ENCODE data around the gene PCDHAC1.

PCDHAC1 gene

DNA sequence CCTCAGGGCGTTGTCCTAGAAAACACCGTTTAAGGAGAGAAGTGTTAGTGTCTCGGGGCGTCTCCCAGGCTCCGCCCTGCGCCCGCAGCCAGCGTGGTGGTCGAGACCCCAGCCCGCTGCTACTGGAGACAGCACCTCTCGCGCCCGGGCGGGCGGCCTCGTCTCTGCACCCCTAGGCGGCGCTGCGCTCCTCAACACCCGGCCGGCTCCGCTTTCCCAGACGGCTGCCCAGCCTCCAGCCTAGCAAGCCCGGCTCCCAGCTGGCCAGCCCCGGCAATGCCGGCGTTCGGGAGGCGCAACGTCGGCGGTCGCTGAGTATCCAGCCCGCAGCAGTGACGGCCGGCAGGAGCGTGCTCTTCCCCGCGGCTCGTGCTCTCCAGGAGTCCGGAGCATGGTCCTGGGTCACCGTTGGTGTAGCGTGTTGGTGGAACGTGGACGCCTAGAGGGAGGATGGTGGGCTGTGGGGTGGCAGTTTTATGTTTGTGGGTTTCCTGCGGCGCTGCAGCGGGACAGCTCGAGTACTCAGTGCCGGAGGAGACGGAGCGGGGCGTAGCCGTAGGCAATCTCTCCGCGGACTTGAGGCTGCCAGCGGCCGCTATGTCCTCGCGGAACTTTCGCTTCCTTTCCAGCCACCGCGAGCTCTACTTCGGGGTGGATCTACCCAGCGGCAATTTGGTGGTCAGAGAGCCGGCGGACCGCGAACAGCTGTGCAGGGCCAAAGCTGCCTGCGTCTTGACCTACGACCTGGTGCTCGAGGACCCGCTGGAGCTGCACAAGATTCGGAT lies 536 bp downstream of the PCDHAC1 start:
- no peak overlapping the region for H3K27ac ChIP-seq
- H3K4me3 ChIP-seq = no peak overlapping the region
- TF ChIP-seq Cebpa-rat (IDR thresholded peaks at IDR 0.05) = no peak
- H3K9me3 ChIP-seq (replicated peaks in 1 of 11) = peaks cover 27 to 35% (median 32%) of the 10 kb centered on the region in 11 experiments
- no peaks in the 10 kb centered on the region for H3K27me3 ChIP-seq
- no peaks in the 10 kb centered on the region for H3K4me1 ChIP-seq
- no peaks in the 10 kb centered on the region for H3K36me3 ChIP-seq
- H3K4me2 ChIP-seq = no peak overlapping the region
- no peaks in the 10 kb centered on the region for H4K20me1 ChIP-seq
- H3K9ac ChIP-seq = no peak overlapping the region

DNA sequence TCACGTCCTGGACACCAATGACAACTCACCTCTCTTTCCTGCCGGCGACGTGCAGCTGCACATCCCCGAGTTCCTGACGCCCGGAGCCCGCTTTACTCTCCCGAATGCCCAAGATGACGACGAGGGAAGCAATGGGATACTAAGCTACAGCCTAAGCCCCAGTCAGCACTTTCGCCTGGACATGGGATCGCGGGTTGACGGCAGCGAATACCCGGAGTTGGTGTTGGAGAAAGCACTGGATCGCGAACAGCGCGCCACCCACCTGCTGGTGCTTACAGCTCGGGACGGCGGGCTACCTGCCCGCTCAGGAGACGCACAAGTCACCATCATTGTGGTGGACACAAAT lies 1.1 kb downstream of the PCDHAC1 start:
- H3K27me3 ChIP-seq = no peaks in the 10 kb centered on the region
- no peak overlapping the region for H3K9ac ChIP-seq
- H3K4me3 ChIP-seq = no peak overlapping the region
- peaks cover 27 to 35% (median 32%) of the 10 kb centered on the region in 11 experiments for H3K9me3 ChIP-seq (replicated peaks in 1 of 11)
- H3K27ac ChIP-seq = no peak overlapping the region
- no peak for TF ChIP-seq Cebpa-rat (IDR thresholded peaks at IDR 0.05)
- no peak overlapping the region for H3K4me2 ChIP-seq
- no peaks in the 10 kb centered on the region for H3K4me1 ChIP-seq
- no peaks in the 10 kb centered on the region for H4K20me1 ChIP-seq
- no peaks in the 10 kb centered on the region for H3K36me3 ChIP-seq

GRCh38 chr5:140934964-140935606 lies 9.0 kb downstream of the PCDHAC1 start:
- TF ChIP-seq Cebpa-rat (IDR thresholded peaks at IDR 0.05) = no peak
- H4K20me1 ChIP-seq = no peaks in the 10 kb centered on the region
- H3K9me3 ChIP-seq (replicated peaks in 1 of 11) = no peaks in the 10 kb centered on the region
- H3K4me2 ChIP-seq = no peak overlapping the region
- H3K4me1 ChIP-seq = no peaks in the 10 kb centered on the region
- no peak overlapping the region for H3K4me3 ChIP-seq
- no peaks in the 10 kb centered on the region for H3K27me3 ChIP-seq
- no peaks in the 10 kb centered on the region for H3K36me3 ChIP-seq
- no peak overlapping the region for H3K27ac ChIP-seq
- H3K9ac ChIP-seq = no peak overlapping the region

DNA sequence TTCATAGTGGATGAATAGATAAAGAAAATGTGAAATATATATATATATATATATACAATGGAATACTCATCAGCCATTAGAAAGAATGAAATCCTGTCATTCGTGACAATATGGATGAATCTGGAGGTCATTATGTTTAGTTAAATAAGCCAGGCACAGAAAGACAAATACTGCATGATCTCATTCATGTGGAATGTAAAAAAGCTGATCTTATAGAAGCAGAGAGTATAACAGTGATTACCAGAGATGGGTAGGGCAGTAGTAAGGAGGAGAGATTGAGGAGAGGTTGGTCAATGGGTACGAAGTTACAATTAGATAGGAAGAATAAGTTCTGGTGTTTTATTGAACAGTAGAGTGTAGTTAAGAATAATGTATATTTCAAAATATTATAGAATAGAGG lies 20.5 kb downstream of the PCDHAC1 start:
- no peaks in the 10 kb centered on the region for H3K36me3 ChIP-seq
- H3K9ac ChIP-seq = no peak overlapping the region
- no peaks in the 10 kb centered on the region for H3K27me3 ChIP-seq
- no peak overlapping the region for H3K4me2 ChIP-seq
- no peaks in the 10 kb centered on the region for H4K20me1 ChIP-seq
- H3K4me1 ChIP-seq = no peaks in the 10 kb centered on the region
- H3K27ac ChIP-seq = no peak overlapping the region
- peaks cover 0 to 21% (median 12%) of the 10 kb centered on the region in 11 experiments; a peak in 18 of 22 replicates for H3K9me3 ChIP-seq (replicated peaks in 1 of 11)
- no peak overlapping the region for H3K4me3 ChIP-seq
- no peak for TF ChIP-seq Cebpa-rat (IDR thresholded peaks at IDR 0.05)

DNA sequence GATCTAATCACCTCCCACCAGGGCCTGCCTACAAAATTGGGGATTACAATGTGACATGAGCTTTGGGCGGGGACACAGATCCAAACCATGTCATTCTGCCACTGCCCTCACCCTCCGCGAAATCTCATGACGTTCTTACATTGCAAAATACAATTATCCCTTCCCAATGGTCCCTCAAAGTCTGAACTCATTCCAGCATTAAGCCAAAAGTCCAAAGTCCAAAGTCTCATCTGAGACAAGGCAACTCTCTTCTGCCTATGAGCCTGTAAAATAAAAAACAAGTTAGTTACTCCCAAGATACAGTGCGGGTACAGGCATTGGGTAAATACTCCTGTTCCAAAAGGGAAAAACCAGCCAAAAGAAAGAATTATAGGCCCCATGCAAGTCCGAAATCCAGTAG lies 25.5 kb downstream of the PCDHAC1 start:
- no peak for TF ChIP-seq Cebpa-rat (IDR thresholded peaks at IDR 0.05)
- Histone ChIP-seq H3K9me3 (replicated peaks in 1 of 11) (peaks cover 0 to 30% (median 0%) of the 10 kb centered on the region in 11 experiments; a peak in 7 of 22 replicates), H3K4me1 (peaks cover 0 to 18% (median 0%) of the 10 kb centered on the region in 10 experiments; a peak in 5 of 20 replicates), H4K20me1 (no peaks in the 10 kb centered on the region), H3K9ac (no peak overlapping the region), H3K4me3 (no peak overlapping the region), H3K4me2 (no peak overlapping the region), H3K36me3 (no peaks in the 10 kb centered on the region), H3K27me3 (no peaks in the 10 kb centered on the region), H3K27ac (no peak overlapping the region)

DNA sequence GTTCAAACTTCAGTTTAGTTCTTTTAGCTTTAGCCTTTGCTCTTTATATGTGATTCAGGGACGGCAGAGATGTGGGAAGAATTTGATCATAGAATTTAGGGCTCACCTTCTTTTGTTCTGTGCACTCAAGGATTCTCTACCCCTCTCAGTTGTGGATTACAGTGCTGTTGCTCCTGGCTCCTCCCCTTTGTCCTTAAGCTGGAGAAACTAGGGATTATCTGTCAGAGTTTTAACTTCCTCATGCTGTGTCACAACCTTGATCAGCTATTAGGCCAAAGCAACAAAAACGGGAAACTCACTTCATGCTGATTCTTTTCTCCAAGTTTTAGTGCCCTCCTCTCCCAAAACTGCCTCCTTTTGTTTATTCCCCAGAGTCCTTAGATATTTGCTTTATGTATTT lies 27.1 kb downstream of the PCDHAC1 start:
- TF ChIP-seq Cebpa-rat (IDR thresholded peaks at IDR 0.05) = no peak
- Histone ChIP-seq H3K4me1 (peaks cover 0 to 18% (median 0%) of the 10 kb centered on the region in 10 experiments; a peak in 5 of 20 replicates), H3K36me3 (no peaks in the 10 kb centered on the region), H3K27me3 (no peaks in the 10 kb centered on the region), H3K9me3 (replicated peaks in 1 of 11) (peaks cover 0 to 30% (median 0%) of the 10 kb centered on the region in 11 experiments; a peak in 7 of 22 replicates), H3K4me3 (no peak overlapping the region), H4K20me1 (no peaks in the 10 kb centered on the region), H3K4me2 (peak overlapping the region in 3 of 11 experiments; percentile 18 to 60 (median 22); a peak in 3 of 22 replicates), H3K27ac (peak overlapping the region in 4 of 11 experiments; percentile 22 to 59 (median 45); a peak in 7 of 22 replicates), H3K9ac (no peak overlapping the region)

DNA sequence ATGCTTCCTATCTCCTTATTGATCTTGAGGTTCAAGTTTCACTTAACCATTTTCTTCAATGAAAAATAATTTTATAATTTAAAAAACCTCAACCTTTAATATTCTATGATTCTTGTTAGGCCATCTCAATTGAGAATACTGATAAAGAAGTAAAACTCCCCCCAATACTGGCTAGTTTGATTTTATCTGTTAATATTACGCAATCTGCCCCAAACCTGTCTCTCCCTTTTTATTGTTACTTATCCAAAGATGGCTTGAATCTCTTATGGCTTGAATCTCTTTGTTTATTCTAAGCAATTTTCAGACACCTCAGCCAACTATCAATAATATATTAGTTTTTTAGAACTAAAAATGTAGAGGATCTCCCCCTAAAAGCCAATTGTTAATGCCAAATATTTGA lies 36.1 kb downstream of the PCDHAC1 start:
- Histone ChIP-seq H3K27ac (no peak overlapping the region), H3K4me3 (no peak overlapping the region), H3K4me1 (no peaks in the 10 kb centered on the region), H3K36me3 (no peaks in the 10 kb centered on the region), H4K20me1 (no peaks in the 10 kb centered on the region), H3K4me2 (no peak overlapping the region), H3K9me3 (replicated peaks in 1 of 11) (peaks cover 13 to 19% (median 15%) of the 10 kb centered on the region in 11 experiments), H3K9ac (no peak overlapping the region), H3K27me3 (no peaks in the 10 kb centered on the region)
- peak in 3 of 11 experiments; percentile 16 to 81 (median 69); a peak in 5 of 22 replicates for TF ChIP-seq Cebpa-rat (IDR thresholded peaks at IDR 0.05)

GRCh38 chr5:140964356-140964755 lies 38.3 kb downstream of the PCDHAC1 start:
- peaks cover 17 to 27% (median 22%) of the 10 kb centered on the region in 11 experiments for H3K9me3 ChIP-seq (replicated peaks in 1 of 11)
- H3K27ac ChIP-seq = no peak overlapping the region
- H4K20me1 ChIP-seq = no peaks in the 10 kb centered on the region
- no peaks in the 10 kb centered on the region for H3K27me3 ChIP-seq
- no peak overlapping the region for H3K4me2 ChIP-seq
- TF ChIP-seq Cebpa-rat (IDR thresholded peaks at IDR 0.05) = no peak
- no peak overlapping the region for H3K4me3 ChIP-seq
- H3K36me3 ChIP-seq = no peaks in the 10 kb centered on the region
- H3K4me1 ChIP-seq = no peaks in the 10 kb centered on the region
- H3K9ac ChIP-seq = no peak overlapping the region

DNA sequence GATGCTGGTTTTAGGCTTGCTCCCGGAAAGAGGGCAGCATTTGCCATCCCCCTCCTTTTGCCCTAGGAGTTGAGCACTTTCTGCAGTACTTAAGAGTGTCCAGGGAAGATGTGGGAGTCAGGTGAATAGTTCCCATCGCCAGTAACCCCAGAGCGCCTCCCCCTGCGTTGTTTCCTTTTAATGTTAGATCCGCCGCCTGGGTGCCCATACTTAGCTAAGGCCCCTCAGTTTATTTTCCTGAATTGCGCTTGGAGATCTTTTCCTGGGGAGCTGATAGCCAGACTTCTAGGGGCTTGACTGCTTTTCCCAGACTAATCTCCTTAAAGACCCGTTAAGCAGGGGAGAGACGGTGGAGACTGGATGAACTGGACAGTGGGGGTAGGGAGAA lies 39.8 kb downstream of the PCDHAC1 start:
- Histone ChIP-seq H3K27me3 (no peaks in the 10 kb centered on the region), H3K4me1 (no peaks in the 10 kb centered on the region), H3K36me3 (no peaks in the 10 kb centered on the region), H3K4me2 (no peak overlapping the region), H4K20me1 (no peaks in the 10 kb centered on the region), H3K27ac (no peak overlapping the region), H3K9ac (no peak overlapping the region), H3K9me3 (replicated peaks in 1 of 11) (peaks cover 17 to 27% (median 22%) of the 10 kb centered on the region in 11 experiments), H3K4me3 (no peak overlapping the region)
- TF ChIP-seq Cebpa-rat (IDR thresholded peaks at IDR 0.05) = no peak

Data from BLaER1 treated with 17β-estradiol and CSF1 and Interleukin-3, amounts not matched to agents 10 nM and 100 nM (cell line).